MM.1S (cell line): Measurements from ENCODE around the gene MBOAT7.

Experiments used
- DNase-seq: peaks from one replicate; pipeline ENCODE4 v3.0.0-alpha.2; 2015
- H2AFZ ChIP-seq: fragments of 300-600 bp; sonication (generic); 2 replicates; pipeline ENCODE4 v1.6.0; 2016; ENCODE audit warnings: antibody characterized with exemption, low read length
- H3F3A ChIP-seq: fragments of 300-600 bp; sonication (generic); 2 replicates; pipeline ENCODE4 v1.6.1; 2016; ENCODE audit warnings: mild to moderate bottlenecking, antibody characterized with exemption, low read length, moderate library complexity, mixed read lengths; ENCODE audit not compliant: insufficient read depth
- H3K27ac ChIP-seq: fragments of 300-600 bp; sonication (generic); 2 replicates; pipeline ENCODE4 v1.5.1; 2016; ENCODE audit warnings: mild to moderate bottlenecking, low read length
- H3K27me3 ChIP-seq: fragments of 300-600 bp; sonication (generic); replicated peaks from 2 replicates; pipeline ENCODE4 v1.6.0; 2016; ENCODE audit warnings: low read length; ENCODE audit not compliant: insufficient read depth
- H3K36me3 ChIP-seq: fragments of 300-600 bp; sonication (generic); replicated peaks from 2 replicates; pipeline ENCODE4 v1.6.1; 2016; ENCODE audit warnings: mild to moderate bottlenecking, low read length, mixed read lengths; ENCODE audit not compliant: insufficient read depth
- H3K4me1 ChIP-seq: fragments of 300-600 bp; sonication (generic); 2 replicates; pipeline ENCODE4 v1.6.1; 2016; ENCODE audit warnings: low read length, mixed read lengths
- H3K4me2 ChIP-seq: fragments of 300-600 bp; sonication (generic); 2 replicates; pipeline ENCODE4 v1.6.0; 2016; ENCODE audit warnings: low read depth, low read length
- H3K4me3 ChIP-seq: fragments of 300-600 bp; sonication (generic); 2 replicates; pipeline ENCODE4 v1.5.1; 2016; ENCODE audit warnings: low read length, mixed read lengths
- H3K79me2 ChIP-seq: fragments of 300-600 bp; sonication (generic); 2 replicates; pipeline ENCODE4 v1.6.1; 2016; ENCODE audit warnings: mixed run types, low read length, mixed read lengths
- H3K9ac ChIP-seq: fragments of 300-600 bp; sonication (generic); 2 replicates; pipeline ENCODE4 v1.6.1; 2016; ENCODE audit warnings: low read length, mixed read lengths
- H3K9me2 ChIP-seq: fragments of 300-600 bp; sonication (generic); replicated peaks from 2 replicates; pipeline ENCODE4 v1.6.1; 2016; ENCODE audit warnings: mild to moderate bottlenecking, low read length, mixed read lengths; ENCODE audit not compliant: insufficient read depth
- H3K9me3 ChIP-seq: fragments of 300-600 bp; sonication (generic); replicated peaks from 2 replicates; pipeline ENCODE4 v1.6.1; 2016; ENCODE audit warnings: mild to moderate bottlenecking, low read length, mixed read lengths; ENCODE audit not compliant: insufficient read depth
- H4K20me1 ChIP-seq: fragments of 300-600 bp; sonication (generic); 2 replicates; pipeline ENCODE4 v1.6.1; 2016; ENCODE audit warnings: mild to moderate bottlenecking, low read length, moderate library complexity, mixed read lengths; ENCODE audit not compliant: insufficient read depth
- EZH2 ChIP-seq: fragments of 300-600 bp; sonication (generic); optimal IDR thresholded peaks from 2 replicates; pipeline ENCODE3; 2017; ENCODE audit warnings: low read depth, mild to moderate bottlenecking, antibody characterized with exemption, low read length, mixed read lengths
- EZH2phosphoT487 ChIP-seq: fragments of 300-600 bp; sonication (generic); IDR thresholded peaks from 2 replicates; pipeline ENCODE4 v1.6.1; 2018; ENCODE audit warnings: antibody characterized with exemption, low read length
- TF ChIP-seq, protein P1 (sequence below): fragments of 300-600 bp; sonication (generic); IDR thresholded peaks from 2 replicates; pipeline ENCODE4 v1.5.1; 2016; ENCODE audit warnings: antibody characterized with exemption, low read length, mixed read lengths

MBOAT7 gene

GRCh38 chr19:54169149-54169740 lies 20.1 kb downstream of the MBOAT7 start:
- H4K20me1 ChIP-seq: no peaks in the 10 kb centered on the region
- TF ChIP-seq, protein P1, sequence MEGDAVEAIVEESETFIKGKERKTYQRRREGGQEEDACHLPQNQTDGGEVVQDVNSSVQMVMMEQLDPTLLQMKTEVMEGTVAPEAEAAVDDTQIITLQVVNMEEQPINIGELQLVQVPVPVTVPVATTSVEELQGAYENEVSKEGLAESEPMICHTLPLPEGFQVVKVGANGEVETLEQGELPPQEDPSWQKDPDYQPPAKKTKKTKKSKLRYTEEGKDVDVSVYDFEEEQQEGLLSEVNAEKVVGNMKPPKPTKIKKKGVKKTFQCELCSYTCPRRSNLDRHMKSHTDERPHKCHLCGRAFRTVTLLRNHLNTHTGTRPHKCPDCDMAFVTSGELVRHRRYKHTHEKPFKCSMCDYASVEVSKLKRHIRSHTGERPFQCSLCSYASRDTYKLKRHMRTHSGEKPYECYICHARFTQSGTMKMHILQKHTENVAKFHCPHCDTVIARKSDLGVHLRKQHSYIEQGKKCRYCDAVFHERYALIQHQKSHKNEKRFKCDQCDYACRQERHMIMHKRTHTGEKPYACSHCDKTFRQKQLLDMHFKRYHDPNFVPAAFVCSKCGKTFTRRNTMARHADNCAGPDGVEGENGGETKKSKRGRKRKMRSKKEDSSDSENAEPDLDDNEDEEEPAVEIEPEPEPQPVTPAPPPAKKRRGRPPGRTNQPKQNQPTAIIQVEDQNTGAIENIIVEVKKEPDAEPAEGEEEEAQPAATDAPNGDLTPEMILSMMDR: no peak
- no peak for TF ChIP-seq EZH2
- TF ChIP-seq EZH2phosphoT487: no peak
- H3K9ac ChIP-seq: no peak overlapping the region
- H3K27me3 ChIP-seq: peaks cover 22% of the 10 kb centered on the region
- H3K9me3 ChIP-seq: no peaks in the 10 kb centered on the region
- H3K79me2 ChIP-seq: no peaks in the 10 kb centered on the region
- no peak overlapping the region for H3K27ac ChIP-seq
- H3K36me3 ChIP-seq: no peaks in the 10 kb centered on the region
- no peaks in the 10 kb centered on the region for H3K9me2 ChIP-seq
- H3K4me1 ChIP-seq: peaks cover 4% of the 10 kb centered on the region; the same call in 1 of the 2 replicates
- no peak overlapping the region for H2AFZ ChIP-seq
- no peak overlapping the region for H3K4me2 ChIP-seq
- no peak overlapping the region for H3K4me3 ChIP-seq
- no peaks in the 10 kb centered on the region for H3F3A ChIP-seq
- no peak for DNase-seq

GRCh38 chr19:54168174-54168917 lies 21.0 kb downstream of the MBOAT7 start:
- no peaks in the 10 kb centered on the region for H3K9me3 ChIP-seq

DNA sequence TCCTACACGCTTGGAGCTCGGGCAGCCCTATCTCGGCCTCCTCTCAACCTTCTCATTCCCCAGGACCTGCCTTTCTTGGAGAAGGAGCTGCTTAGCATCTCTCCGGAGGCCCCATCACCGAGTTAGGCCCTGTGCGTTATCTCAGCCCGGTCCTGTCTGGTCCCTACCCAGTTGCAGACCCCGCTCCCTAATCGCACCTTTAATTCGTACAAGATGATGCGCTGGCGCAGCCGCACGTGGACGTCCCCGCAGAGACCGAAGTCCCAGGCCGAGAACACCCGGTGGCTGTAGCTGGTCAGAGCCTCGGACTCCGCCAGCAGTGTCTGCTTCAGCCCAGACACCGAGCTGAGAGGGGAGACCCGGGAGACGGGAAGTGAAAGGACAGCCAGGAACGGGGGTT lies 24.2 kb downstream of the MBOAT7 start:
- H3K4me2 ChIP-seq: no peak overlapping the region
- H3K36me3 ChIP-seq: no peaks in the 10 kb centered on the region
- peaks cover 24% of the 10 kb centered on the region for H3K27me3 ChIP-seq
- no peak overlapping the region for H3K27ac ChIP-seq
- no peak overlapping the region for H3K9ac ChIP-seq
- H3K9me3 ChIP-seq: no peaks in the 10 kb centered on the region
- peaks cover 10% of the 10 kb centered on the region for H3K4me1 ChIP-seq
- H3K79me2 ChIP-seq: peaks cover 5% of the 10 kb centered on the region; the same call in 1 of the 2 replicates
- H4K20me1 ChIP-seq: no peaks in the 10 kb centered on the region
- no peaks in the 10 kb centered on the region for H3F3A ChIP-seq
- H3K9me2 ChIP-seq: no peaks in the 10 kb centered on the region
- TF ChIP-seq, protein P1: no peak
- TF ChIP-seq EZH2: no peak
- no peak for TF ChIP-seq EZH2phosphoT487
- no peak overlapping the region for H3K4me3 ChIP-seq
- no peak overlapping the region for H2AFZ ChIP-seq
- DNase-seq: no peak

More at GRCh38 chr19:54168174-54168917, 21.0 kb downstream of the MBOAT7 start:
- Histone ChIP-seq H3K4me2 (peak overlapping the region; percentile 76; the same call in 1 of the 2 replicates), H3K27me3 (peaks cover 24% of the 10 kb centered on the region), H3K79me2 (no peaks in the 10 kb centered on the region), H4K20me1 (no peaks in the 10 kb centered on the region), H3K4me1 (peaks cover 4% of the 10 kb centered on the region; the same call in 1 of the 2 replicates), H3K9ac (no peak overlapping the region), H3K27ac (no peak overlapping the region), H3K4me3 (no peak overlapping the region; the same call in 1 of the 2 replicates), H3K36me3 (no peaks in the 10 kb centered on the region), H2AFZ (no peak overlapping the region), H3F3A (no peaks in the 10 kb centered on the region), H3K9me2 (no peaks in the 10 kb centered on the region)
- peak; percentile 79 for DNase-seq
- TF ChIP-seq EZH2phosphoT487 (no peak), EZH2 (no peak)
- TF ChIP-seq, protein P1: peak; percentile 72
